ENCODE data around the gene CCNJ. TPM values are rescaled to one million over a fixed set of nuclear protein-coding genes. Genes with fewer than 3 reads are reported as not detected.
"Not testable (repeated sequence)": the region's sequence is repeated elsewhere in the genome, so short reads cannot be mapped to it uniquely, and the experiment has no call there.

CCNJ gene, protein sequence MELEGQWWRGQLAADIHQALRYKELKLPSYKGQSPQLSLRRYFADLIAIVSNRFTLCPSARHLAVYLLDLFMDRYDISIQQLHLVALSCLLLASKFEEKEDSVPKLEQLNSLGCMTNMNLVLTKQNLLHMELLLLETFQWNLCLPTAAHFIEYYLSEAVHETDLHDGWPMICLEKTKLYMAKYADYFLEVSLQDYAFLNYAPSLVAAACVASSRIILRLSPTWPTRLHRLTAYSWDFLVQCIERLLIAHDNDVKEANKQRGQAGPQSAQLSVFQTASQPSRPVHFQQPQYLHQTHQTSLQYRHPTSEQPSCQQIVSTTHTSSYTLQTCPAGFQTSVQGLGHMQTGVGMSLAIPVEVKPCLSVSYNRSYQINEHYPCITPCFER
- total RNA-seq (1 to 10 TPM; 4.7 to 7.2 TPM), total RNA-seq (10.3 to 16.0 reads per million in 2 donors)

DNA sequence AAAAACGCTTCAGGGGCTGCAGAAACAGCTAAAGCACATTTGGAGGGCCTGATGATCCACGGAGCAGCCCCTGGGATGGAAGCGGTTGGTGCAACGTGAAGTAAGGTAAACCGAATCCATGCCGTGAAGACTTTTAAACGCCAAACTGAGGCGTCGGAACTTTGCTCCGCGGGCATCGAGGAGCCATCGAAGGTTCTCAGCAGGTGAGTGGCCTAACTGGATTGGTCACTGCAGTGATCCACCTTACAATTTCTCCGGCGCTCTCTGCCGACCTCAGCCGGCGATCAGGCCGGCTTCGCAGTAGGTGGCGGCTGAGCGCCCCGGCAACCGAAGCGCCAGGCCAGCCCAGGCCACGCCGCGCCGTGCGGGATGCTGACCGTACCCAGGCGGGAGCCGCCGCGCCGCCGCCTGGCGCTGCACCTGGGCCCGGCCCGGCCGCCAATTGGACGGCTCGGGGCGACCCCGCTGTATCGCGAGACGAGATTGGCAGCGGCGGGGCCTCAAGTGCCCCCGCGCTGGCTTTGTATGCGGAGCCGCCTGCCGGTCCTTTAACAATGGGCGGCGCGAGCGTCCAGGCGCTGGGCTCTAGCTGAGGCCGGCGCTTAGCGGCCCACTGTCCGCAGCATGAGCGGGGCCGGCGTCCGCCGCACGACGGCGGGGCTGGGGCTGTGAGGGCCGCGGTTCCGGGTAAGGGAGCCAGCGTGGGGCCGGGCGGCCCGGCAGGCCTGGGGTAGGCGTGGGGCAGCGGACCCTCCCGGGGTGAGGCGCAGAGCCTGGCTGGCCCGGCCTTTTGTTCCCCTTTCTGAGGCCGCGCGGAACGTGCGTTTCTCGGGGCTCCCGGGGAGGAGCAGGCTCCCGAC, at the start of gene CCNJ:
Gene CCNJ, plus strand, starts transcription at position 551 of the 860 bp plus-strand sequence. CDS start 811 bp downstream, outside the sequence.
- Mint-ChIP-seq H3K36me3 (ENCODE audit: low read depth) (peaks cover 6% of the 10 kb centered on the region), H3K27ac (peak within 1 kb of the TSS; percentile 76), H3K4me1 (peaks cover 29% of the 10 kb centered on the region), H3K27me3 (peaks cover 9% of the 10 kb centered on the region), H3K4me3 (peak within 1 kb of the TSS; percentile 93)
- H3K9me3 ChIP-seq (ENCODE audit: control insufficient read depth, low read length, poor library complexity, severe bottlenecking), result no peaks in the 10 kb centered on the region
- peak; percentile 90 for ATAC-seq
- DNase-seq, result peak; percentile 70 to 78 (median 72)

DNA sequence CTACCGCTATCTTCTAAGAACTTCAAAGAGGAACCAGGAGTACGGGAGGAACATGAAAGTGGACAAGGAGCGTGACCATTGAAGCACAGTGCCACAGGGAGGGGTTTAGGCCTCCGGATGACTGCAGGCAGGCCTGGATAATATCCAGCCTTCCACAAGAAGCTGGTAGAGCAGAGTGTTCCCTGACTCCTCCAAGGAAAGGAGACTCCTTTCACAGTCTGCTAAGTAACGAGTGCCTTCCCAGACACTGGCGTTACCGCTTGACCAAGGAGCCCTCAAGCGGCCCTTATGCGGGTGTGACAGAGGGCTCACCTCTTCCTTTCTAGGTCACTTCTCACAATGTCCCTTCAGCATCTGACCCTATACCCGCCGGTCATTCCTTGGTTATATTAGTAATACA, 49.0 kb upstream of the CCNJ start:
- H3K27me3 Mint-ChIP-seq, result peaks cover 14% of the 10 kb centered on the region
- H3K27ac Mint-ChIP-seq; DNase-seq; H3K4me3 Mint-ChIP-seq; H3K4me1 Mint-ChIP-seq; H3K9me3 ChIP-seq (ENCODE audit: control insufficient read depth, low read length, poor library complexity, severe bottlenecking); ATAC-seq; H3K36me3 Mint-ChIP-seq (ENCODE audit: low read depth): not testable (repeated sequence)

DNA sequence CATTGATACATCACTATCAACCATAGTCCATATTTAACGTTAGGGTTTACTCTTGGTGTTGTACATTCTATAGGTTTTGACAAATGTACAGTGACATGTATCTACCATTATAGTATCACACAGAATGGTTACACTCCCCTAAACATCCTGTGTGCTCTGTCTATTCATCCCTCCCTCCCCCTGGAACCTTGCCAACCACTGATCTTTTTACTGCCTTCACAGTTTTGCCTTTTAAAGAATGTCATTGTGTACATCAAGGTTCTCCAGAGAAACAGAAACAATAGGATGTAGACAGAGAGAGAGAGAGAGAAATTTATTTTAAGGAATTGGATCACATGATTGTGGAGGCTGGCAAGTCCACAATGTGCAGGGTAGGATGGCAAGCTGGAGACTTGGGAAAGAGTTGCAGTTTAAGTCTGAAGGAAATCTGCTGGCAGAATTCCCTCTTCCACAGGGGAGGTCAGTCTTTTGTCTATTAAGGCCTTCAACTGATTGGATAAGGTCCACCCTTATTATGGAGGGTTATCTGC, 45.1 kb upstream of the CCNJ start:
- Mint-ChIP-seq H3K4me3 (no peak overlapping the region), H3K27me3 (no peaks in the 10 kb centered on the region), H3K27ac (no peak overlapping the region), H3K36me3 (ENCODE audit: low read depth) (peaks cover 5% of the 10 kb centered on the region), H3K4me1 (no peaks in the 10 kb centered on the region)
- ATAC-seq (no peak), DNase-seq (no peak)
- H3K9me3 ChIP-seq (ENCODE audit: control insufficient read depth, low read length, poor library complexity, severe bottlenecking), result peaks cover 2% of the 10 kb centered on the region

DNA sequence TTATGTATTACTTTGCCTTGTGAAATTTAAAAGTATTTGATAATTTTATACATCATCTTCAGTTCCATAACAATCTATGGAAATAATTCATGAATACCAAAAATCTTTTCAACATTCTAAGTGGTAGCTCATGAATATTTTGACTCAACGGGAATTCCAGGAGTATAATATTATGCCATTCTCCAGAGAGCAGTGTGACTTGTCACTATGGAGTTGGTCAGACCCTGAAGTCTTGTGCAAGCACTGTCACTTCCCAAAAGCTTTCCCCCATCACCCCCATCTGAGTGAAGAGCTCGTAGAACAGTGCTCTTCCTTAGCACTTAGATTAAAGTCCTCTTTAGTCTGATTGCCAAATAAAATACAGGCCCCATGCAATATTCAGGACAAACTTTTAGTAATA, 29.4 kb upstream of the CCNJ start:
- Mint-ChIP-seq H3K27me3 (peaks cover 32% of the 10 kb centered on the region), H3K4me3 (no peak overlapping the region), H3K27ac (no peak overlapping the region), H3K4me1 (peaks cover 7% of the 10 kb centered on the region), H3K36me3 (ENCODE audit: low read depth) (peaks cover 3% of the 10 kb centered on the region)
- no peaks in the 10 kb centered on the region for H3K9me3 ChIP-seq (ENCODE audit: control insufficient read depth, low read length, poor library complexity, severe bottlenecking)
- ATAC-seq (no peak), DNase-seq (no peak)

DNA sequence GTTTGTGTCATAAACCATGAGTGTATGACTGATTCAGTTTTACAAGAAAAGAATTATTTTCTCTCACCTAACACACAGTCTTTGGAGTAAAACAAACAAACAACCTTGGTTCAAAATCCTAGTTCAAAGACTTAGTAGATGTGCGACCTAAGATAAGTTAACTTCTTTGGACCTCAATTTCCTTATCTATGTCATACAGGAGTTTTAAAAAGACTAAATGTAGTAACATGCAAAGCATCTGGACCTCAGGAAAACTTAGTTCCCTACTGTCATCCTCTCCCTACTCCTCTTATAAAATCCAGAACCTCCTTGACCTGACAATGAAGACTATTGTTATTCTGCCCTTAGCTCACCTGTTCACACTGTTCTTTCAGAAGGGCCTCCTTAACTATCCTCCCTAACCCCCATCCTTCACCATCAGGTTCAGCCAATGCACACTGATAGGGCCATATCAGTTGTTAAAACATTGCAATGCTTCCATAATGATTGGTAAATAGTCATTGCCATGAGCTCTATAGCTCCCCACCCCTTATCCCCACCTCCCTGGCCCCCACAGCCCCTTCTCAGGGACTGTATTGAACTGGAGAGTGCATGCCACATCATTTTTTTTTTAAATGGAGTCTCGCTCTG, 28.8 kb upstream of the CCNJ start:
- Mint-ChIP-seq H3K4me3 (no peak overlapping the region), H3K36me3 (ENCODE audit: low read depth) (peaks cover 3% of the 10 kb centered on the region), H3K27ac (no peak overlapping the region), H3K4me1 (peaks cover 7% of the 10 kb centered on the region), H3K27me3 (peaks cover 32% of the 10 kb centered on the region)
- ATAC-seq (no peak), DNase-seq (no peak)
- H3K9me3 ChIP-seq (ENCODE audit: control insufficient read depth, low read length, poor library complexity, severe bottlenecking), result no peaks in the 10 kb centered on the region

DNA sequence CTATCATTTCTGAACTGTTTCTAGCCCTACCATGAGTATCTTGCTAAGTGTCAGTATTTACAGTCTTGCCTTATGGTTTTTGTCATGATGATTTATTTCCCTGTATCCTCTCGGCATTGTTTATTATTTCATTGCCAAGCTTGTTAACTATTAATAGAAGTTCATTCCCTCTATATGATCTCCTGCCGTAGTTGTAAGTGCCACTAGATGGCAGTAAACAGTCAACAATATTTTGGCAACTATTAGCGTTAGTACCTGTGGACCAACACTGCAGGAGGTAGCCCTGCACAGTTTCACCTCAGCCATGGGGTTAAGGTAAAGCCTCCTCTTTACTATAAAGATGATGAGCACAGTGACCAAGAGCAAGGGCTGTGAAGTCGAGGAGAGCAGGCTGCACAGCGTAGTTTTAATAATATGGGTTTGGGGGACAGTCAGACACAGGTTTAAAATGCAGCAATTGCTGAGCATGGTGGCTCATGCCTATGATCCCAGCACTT, 26.1 kb upstream of the CCNJ start:
- peaks cover 35% of the 10 kb centered on the region for H3K27me3 Mint-ChIP-seq
- no peaks in the 10 kb centered on the region for H3K9me3 ChIP-seq (ENCODE audit: control insufficient read depth, low read length, poor library complexity, severe bottlenecking)
- H3K36me3 Mint-ChIP-seq (ENCODE audit: low read depth), result peaks cover 7% of the 10 kb centered on the region
- H3K4me3 Mint-ChIP-seq, result no peak overlapping the region
- H3K27ac Mint-ChIP-seq, result no peak overlapping the region
- ATAC-seq, result peak; percentile 83
- peak in 1 of 3 donors; percentile 19 for DNase-seq
- H3K4me1 Mint-ChIP-seq, result peaks cover 7% of the 10 kb centered on the region

DNA sequence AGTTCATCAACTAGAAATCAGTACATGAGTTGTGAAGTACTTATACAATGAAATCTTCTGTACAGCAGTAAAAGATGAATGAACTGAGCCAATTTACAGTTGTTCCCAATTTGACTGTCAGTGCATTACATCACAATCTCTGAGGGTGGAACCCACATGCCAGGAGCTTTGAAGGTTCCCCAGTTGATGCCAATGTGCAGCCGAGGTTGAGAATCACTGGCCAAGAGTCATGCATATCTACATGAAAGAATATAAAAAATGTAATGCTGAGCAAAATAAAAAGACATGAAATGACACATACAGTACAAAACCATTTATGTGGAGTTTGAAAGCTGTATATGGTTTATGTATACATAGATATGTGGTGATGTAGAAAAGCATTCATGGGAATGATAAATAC, 22.1 kb upstream of the CCNJ start:
- peaks cover 8% of the 10 kb centered on the region for H3K36me3 Mint-ChIP-seq (ENCODE audit: low read depth)
- H3K4me1 Mint-ChIP-seq, result peaks cover 4% of the 10 kb centered on the region
- no peak overlapping the region for H3K27ac Mint-ChIP-seq
- ATAC-seq (no peak), DNase-seq (no peak)
- H3K4me3 Mint-ChIP-seq, result no peak overlapping the region
- no peaks in the 10 kb centered on the region for H3K9me3 ChIP-seq (ENCODE audit: control insufficient read depth, low read length, poor library complexity, severe bottlenecking)
- peaks cover 20% of the 10 kb centered on the region for H3K27me3 Mint-ChIP-seq

DNA sequence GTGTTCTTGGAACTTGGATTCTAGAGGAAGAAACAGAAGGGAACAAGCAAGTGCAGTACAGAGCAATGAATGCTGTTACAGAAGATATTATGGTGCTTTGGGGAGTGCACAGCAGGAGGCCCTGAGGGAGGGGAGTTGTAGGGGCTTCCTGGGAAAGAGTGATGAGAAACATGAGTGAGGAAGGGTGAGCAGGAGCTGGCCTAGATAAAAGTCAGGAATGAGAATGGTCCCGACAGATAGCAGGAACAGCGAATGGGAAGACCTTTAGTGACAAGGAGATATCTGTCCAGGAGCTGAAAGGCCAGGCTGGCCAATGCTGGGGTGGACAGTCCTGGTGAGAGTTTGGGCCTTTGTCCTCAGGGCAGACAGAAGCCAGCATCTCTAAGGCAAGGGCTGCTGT, 20.6 kb upstream of the CCNJ start:
- no peak overlapping the region for H3K4me3 Mint-ChIP-seq
- peaks cover 8% of the 10 kb centered on the region for H3K36me3 Mint-ChIP-seq (ENCODE audit: low read depth)

DNA sequence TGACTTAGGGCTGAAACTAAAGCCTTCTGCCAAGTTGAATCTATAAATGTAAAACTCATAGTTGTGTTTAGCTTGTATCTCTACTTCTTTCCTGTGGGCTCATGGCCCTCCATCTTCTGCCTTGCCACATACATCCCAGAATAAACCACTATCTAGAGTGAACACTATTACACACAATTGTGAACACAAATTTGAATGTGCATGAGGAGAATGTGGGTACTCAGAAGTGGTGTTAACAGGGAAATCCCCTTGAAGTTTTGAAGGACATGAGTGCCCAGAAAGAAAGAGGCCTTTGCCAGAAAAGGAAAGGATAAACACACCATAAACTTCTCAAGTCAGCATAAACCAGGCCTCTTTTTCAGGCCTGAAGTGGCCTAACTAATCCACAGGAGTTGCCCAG, 20.2 kb upstream of the CCNJ start:
- DNase-seq (no peak), ATAC-seq (no peak)
- H3K9me3 ChIP-seq (ENCODE audit: control insufficient read depth, low read length, poor library complexity, severe bottlenecking), result no peaks in the 10 kb centered on the region
- peaks cover 13% of the 10 kb centered on the region for H3K27me3 Mint-ChIP-seq
- no peak overlapping the region for H3K27ac Mint-ChIP-seq
- no peaks in the 10 kb centered on the region for H3K4me1 Mint-ChIP-seq
- H3K4me3 Mint-ChIP-seq, result no peak overlapping the region
- H3K36me3 Mint-ChIP-seq (ENCODE audit: low read depth), result peaks cover 8% of the 10 kb centered on the region

More for the DNA sequence above, 20.6 kb upstream of the CCNJ start:
- no peaks in the 10 kb centered on the region for H3K4me1 Mint-ChIP-seq
- H3K9me3 ChIP-seq (ENCODE audit: control insufficient read depth, low read length, poor library complexity, severe bottlenecking), result no peaks in the 10 kb centered on the region
- ATAC-seq (no peak), DNase-seq (no peak)
- no peak overlapping the region for H3K27ac Mint-ChIP-seq
- peaks cover 13% of the 10 kb centered on the region for H3K27me3 Mint-ChIP-seq

DNA sequence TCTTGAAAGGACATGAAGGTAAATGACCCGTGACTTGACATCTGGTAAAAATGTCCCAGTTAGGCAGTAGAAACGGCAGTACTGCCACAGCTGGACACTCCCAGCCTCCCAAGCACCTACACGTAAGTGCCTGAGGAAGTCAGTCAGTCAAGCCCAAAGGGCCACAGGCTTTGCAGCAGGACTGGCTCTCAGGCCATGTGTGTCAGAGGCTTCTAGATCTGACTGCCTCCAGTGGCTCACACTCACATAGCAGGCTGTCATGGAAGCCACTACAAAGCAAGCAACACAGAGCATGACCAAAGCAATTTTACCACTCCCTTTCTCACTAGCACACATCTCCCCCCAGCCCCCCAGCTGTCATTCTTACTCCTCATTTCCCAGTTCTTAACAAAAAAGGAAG, 17.8 kb upstream of the CCNJ start:
- Mint-ChIP-seq H3K27ac (no peak overlapping the region), H3K4me1 (no peaks in the 10 kb centered on the region), H3K36me3 (ENCODE audit: low read depth) (peaks cover 5% of the 10 kb centered on the region), H3K27me3 (peaks cover 11% of the 10 kb centered on the region), H3K4me3 (no peak overlapping the region)
- DNase-seq, result no peak
- peak; percentile 41 for ATAC-seq
- no peaks in the 10 kb centered on the region for H3K9me3 ChIP-seq (ENCODE audit: control insufficient read depth, low read length, poor library complexity, severe bottlenecking)

DNA sequence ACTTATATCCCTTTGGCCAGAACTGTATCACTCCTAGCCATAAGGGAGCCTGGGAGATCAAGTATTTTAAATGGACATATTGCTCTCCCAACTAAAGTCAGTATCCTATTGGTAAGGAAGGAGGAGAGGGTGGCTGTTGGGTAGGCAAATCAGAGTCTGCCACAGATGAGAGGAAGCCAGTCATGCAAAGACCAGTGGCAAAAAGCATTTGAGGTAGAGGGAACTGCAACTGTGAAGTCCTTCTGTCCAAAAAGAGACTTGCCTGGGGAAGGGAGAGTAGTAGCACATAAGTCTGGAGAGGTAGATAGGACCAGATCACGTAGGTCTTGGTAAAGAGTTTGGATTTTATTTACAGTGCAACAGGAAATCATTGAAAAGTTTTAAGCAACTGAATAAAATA, 8.8 kb upstream of the CCNJ start:
- Mint-ChIP-seq H3K4me1 (peaks cover 2% of the 10 kb centered on the region), H3K36me3 (ENCODE audit: low read depth) (peaks cover 11% of the 10 kb centered on the region), H3K27me3 (peaks cover 34% of the 10 kb centered on the region), H3K27ac (no peak overlapping the region), H3K4me3 (no peak overlapping the region)
- DNase-seq (no peak), ATAC-seq (no peak)
- no peaks in the 10 kb centered on the region for H3K9me3 ChIP-seq (ENCODE audit: control insufficient read depth, low read length, poor library complexity, severe bottlenecking)

DNA sequence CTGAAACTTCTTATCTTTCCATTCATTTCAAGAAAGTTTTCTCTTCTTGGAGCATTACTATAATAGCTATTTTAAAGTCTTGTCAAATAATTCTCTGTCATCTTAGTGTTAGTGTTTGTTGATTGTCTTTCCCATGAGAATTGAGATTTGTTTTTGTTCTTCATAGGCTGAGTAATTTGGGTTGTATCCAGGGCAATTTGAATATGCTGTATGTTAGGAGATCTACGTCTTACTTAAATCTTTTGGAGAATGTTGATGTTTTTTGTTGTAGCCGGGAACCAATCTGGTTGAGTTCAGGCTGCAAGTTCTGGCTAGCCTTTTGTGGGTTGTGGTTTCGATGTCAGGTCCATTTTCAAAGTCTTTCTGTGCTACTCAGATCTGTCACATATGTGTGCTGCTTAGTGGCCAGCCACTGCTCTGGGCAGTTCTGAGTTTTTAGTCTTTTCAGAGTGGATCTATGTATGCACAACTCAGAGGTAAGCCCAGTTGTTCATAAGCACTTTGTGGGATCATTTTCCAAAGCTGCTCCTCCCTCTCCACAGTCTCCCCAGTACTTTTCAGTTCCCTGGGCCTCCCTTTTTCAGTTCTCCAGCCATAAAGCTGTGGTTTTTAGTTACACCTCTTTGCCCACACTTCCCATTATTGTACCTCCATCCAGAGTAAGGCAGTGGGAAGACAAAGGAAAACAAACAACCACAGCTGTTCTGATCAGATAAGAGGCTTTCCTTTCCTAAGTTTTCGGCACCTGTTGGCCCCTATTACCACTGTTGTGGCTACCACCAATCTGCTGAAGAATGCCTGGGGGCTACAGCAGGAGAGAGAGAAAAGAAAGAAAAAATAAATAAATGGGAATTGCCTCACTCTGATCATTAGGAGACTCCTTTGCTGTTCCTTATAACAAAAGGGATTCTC, 4.7 kb upstream of the CCNJ start:
- H3K9me3 ChIP-seq (ENCODE audit: control insufficient read depth, low read length, poor library complexity, severe bottlenecking), result no peaks in the 10 kb centered on the region
- no peak overlapping the region for H3K4me3 Mint-ChIP-seq
- DNase-seq, result no peak
- peaks cover 7% of the 10 kb centered on the region for H3K4me1 Mint-ChIP-seq
- no peak overlapping the region for H3K27ac Mint-ChIP-seq
- H3K36me3 Mint-ChIP-seq (ENCODE audit: low read depth), result peaks cover 11% of the 10 kb centered on the region
- ATAC-seq, result no peak
- H3K27me3 Mint-ChIP-seq, result peaks cover 23% of the 10 kb centered on the region

All from T-helper 17 cell (primary cell).